WI38 (cell line): Measurements from ENCODE around the gene CPSF3.

Experiments used
- H3K4me3 ChIP-seq: 2 replicates; pipeline ENCODE4 v1.5.1; 2011; ENCODE audit warnings: low read depth, mild to moderate bottlenecking, control low read depth, low read length
- TF ChIP-seq, protein P1 (sequence below): IDR thresholded peaks from 2 replicates; pipeline ENCODE4 v1.5.1; 2012; ENCODE audit warnings: low read depth, mild to moderate bottlenecking, control low read depth, low read length

CPSF3 gene

DNA sequence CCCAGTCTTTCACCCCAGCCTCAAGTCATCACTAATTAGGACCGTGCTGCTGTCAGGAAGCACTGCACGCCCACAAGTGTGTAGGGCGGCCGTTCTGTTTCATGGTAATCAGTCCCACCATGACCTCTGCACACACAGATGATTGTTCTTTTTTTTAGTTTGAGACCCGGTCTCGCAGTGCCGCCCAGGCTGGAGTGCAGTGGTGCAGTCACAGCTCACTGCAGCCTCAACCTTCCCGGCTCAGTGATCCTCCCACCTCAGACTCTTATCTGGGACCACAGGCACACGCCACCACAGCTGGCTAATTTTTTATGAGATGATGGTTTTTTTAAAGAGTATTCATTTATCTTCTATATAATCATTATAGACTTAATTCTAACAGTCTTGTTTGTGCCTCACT lies 49.1 kb downstream of the CPSF3 start:
- TF ChIP-seq, protein P1, sequence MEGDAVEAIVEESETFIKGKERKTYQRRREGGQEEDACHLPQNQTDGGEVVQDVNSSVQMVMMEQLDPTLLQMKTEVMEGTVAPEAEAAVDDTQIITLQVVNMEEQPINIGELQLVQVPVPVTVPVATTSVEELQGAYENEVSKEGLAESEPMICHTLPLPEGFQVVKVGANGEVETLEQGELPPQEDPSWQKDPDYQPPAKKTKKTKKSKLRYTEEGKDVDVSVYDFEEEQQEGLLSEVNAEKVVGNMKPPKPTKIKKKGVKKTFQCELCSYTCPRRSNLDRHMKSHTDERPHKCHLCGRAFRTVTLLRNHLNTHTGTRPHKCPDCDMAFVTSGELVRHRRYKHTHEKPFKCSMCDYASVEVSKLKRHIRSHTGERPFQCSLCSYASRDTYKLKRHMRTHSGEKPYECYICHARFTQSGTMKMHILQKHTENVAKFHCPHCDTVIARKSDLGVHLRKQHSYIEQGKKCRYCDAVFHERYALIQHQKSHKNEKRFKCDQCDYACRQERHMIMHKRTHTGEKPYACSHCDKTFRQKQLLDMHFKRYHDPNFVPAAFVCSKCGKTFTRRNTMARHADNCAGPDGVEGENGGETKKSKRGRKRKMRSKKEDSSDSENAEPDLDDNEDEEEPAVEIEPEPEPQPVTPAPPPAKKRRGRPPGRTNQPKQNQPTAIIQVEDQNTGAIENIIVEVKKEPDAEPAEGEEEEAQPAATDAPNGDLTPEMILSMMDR, result no peak
- H3K4me3 ChIP-seq, result no peak overlapping the region

DNA sequence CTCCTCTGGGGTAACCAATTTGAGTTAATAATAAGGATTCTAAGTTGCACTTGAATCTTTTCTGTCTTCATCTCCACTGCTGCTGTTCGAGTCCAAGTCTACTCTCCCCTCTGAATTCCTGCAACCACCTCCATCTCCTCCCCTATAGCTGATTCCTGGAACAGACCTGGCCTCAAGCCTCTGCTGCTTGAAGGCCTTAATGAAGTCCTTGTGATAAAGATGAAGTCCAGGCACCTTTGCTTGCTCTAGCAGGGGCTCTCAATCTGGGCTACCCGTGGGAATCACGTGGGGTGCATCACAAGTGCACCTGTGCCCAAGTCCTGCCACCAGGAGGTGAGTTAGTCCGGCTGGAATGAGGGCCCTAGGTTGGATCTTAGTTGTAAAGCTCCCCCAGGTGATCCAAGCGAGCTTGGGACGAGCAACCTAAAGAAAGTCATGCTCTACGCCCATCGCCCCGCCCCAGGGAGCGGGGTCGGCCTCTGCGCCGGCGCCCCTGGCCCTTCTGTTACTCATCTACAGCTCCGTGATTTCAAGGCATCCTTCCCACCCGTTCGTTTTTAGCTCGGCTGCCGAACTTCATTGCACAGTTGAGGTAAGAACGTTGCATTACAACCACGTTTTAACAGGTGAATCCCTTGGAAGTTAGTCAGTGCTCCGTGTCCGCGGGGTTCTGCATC lies 50.0 kb downstream of the CPSF3 start:
- H3K4me3 ChIP-seq, result no peak overlapping the region
- TF ChIP-seq, protein P1, result no peak

DNA sequence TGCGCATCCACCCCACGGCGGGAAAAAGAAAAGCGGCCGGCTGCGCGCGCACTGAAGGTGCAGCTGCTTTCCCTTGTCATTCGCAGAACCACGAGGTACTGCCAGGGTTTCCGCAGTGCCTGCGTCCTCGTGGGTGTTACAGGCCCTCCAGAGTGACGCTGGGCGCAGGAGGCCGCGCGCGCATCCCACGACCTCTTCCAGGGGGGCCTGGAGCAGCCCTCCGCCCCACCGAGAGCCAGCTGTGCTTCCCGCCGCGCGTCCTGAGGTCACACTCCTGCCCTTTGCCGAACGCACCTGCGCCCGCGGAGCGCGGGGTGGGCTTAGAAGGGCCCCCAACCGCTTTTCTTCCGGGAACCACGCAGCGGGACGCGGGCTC lies 50.5 kb downstream of the CPSF3 start:
- H3K4me3 ChIP-seq, result peak overlapping the region; percentile 68
- TF ChIP-seq, protein P1, result no peak

DNA sequence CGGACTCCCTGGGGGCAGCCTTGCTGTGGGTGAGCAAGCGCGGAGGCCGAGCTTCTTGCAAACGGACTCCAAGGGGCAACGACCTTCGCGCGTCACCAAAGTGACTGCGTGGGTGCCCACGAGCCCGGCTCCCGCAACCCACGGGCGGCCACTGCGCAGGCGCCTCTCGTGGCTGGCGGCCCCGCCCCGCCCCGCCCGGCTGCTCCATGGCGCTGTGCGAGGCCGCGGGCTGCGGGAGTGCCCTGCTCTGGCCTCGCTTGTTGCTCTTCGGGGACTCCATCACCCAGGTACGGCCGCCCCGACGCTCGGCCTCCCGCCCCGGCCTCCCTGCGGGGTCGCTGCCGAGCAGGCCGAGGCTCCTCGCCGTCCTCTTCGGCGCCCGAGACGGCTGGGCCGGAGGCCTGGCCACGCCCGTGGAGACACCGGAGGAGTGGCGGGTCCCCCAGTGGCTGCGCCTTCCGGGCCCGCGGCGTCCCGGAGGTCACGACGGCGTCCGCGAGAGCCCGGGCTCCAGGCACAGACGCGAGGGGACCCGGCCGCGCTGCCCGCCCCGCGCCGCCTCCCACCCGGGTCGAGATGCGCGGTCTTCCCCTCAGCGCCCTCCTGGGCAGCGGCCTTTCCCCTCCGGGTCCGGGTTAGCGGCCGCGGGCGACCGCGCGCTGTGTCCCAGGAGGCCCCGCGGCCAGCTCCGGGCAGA lies 51.1 kb downstream of the CPSF3 start, which contains the start of gene IAH1:
TSS of gene IAH1 (plus strand) at position 191 of the 697 bp plus-strand sequence. CDS start at position 207, 16 bp downstream.
- peak within 1 kb of the TSS; percentile 68 for H3K4me3 ChIP-seq
- TF ChIP-seq, protein P1, result no peak

DNA sequence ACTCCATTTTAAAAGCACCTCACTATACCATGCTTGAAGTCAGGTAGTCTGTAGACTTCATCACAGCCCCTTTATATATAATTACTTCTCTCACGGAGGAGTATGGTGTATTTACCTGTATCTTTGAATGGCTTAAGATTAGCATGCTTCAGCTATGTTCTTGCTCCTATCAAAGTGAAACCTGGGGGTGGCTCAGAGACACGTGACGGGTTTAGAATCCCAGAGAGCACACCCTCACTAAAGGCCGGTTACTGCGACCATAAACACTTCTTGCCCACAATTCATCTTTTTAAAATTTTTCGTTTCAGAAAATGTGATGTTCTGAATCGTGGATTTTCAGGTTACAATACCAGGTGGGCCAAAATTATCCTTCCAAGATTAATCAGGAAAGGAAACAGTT lies 54.5 kb downstream of the CPSF3 start:
- TF ChIP-seq, protein P1, result no peak
- H3K4me3 ChIP-seq, result no peak overlapping the region

DNA sequence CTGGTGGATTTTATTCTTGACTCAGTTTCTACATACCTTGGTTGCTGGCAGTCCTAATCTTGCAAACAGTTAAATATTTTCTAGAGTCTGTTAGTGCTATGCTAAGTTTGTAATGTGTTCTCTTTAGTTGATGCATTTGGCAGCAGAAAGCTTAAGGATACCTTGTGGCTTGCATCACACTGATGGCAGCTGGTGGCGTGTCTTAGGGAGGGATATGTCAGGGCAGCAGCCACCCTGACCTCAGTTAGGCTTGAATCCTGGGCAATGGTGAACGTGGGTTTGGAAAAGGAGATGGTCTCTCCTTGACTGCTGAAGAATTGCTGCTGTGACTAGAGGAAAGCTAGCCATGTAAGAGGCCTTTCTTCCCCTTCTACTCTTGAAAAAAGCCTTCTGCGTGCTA lies 55.1 kb downstream of the CPSF3 start:
- TF ChIP-seq, protein P1, result no peak
- no peak overlapping the region for H3K4me3 ChIP-seq

DNA sequence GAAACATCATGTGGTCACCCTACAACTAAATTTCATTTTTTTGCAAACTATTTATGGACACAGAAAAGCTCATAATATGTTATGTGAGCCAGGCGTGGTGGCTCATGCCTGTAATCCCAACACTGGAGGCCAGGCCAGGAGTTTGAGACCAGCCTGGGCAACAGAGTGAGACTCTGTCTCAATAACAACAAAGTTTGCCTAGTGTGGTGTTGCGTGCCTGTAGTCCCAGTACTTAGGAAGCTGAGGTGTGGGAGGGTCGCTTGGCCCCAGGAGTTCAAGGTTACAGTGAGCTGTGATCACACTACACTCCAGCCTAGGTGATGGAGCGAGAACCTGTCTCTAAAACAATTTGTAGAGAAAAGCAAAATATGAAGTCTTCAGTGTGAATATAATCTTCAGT lies 56.7 kb downstream of the CPSF3 start:
- no peak overlapping the region for H3K4me3 ChIP-seq
- TF ChIP-seq, protein P1, result no peak
